SW 1271 (cell line): Measurements from ENCODE around the gene ARNT2.

Source experiments
- DNase-seq, 2 experiments: peaks; one replicate each; lab custom pipeline; 2025; lab: John Stamatoyannopoulos, UW

ARNT2 gene

DNA sequence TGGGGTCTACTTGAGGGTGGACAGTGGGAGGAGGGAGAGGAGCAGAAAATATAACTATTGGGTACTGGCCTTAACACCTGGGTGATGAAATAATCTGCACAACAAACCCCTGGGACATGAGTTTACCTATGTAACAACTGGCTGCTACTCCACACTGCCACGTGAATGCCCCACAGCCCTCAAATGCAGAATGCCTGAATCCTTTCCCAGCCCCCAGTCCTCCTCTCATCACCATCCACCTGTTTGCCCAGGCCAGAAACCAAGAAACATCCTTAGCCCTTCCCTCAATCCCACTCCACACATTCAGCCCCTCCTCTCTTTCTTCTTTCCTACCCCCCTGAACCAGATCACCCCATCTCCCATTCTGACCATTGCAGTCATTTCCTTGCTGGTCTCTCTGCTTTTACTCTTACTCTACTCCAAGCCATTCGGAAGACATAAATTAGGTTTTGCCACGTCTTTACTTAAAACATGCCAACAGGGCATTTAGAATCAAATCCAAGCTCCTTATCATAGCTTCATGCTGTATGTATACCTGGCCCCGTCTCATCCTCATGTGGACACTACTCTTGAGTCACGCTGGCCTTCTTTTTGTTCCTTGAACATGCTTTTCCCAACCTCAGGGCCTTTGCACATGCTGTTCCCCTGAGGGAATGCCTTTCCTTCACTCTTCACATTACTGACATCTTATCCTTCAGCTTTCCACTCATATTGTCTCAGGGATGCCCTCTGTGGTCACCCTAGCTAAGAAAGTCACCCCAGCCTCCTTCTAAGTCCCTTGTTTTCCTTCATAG lies 153.5 kb downstream of the ARNT2 start:
- no peak for DNase-seq

DNA sequence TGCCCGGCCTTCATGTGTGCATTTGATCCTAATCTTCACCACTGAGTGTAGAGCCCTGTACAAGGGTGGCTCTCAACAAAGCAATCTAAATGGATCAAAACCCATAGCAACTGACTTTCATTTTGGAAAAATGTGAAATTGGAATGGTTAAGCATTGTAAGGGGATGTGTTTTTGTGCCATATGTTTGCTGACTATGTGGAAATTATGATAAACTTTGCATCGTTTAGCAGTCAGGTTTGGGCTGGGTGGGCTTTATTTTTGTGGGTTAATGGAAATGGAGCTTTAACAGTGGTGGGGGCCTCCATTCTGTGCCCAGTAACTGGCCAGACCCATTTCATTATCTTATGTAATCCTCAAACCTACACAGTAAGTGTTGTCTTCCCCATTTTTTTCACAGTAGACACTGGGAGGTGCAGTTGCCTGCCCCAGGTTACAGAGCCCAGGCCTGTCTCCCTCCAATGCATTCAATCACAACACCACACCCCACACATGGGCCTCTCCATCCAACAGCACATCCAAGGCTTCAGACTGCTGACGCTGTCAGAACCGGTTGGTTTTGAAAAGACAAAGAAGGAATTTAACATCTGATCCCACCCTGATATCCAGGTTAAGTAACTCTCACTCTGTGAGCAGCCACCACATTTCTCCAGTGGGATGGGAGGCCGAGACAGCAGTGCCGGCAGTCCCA lies 154.6 kb downstream of the ARNT2 start:
- DNase-seq = no peak

DNA sequence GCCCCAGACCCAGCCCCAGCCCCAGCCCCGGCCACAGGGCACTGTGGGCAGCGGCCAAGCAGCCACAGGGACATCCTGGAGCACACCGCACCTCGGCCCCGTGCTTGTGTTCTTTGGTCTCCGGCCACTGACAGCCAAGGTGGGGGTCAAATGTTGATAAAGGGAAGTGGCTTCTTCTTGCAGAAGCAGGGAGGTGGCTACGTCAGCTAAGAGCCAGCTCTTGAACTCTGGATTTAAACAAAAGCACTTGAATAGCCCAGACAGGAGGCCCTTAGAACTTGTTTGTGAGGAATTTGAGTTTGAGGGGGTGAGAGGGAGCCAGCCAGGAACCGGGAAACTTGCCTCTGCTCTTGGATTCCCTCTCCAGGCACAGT lies 155.1 kb downstream of the ARNT2 start:
- DNase-seq = no peak

DNA sequence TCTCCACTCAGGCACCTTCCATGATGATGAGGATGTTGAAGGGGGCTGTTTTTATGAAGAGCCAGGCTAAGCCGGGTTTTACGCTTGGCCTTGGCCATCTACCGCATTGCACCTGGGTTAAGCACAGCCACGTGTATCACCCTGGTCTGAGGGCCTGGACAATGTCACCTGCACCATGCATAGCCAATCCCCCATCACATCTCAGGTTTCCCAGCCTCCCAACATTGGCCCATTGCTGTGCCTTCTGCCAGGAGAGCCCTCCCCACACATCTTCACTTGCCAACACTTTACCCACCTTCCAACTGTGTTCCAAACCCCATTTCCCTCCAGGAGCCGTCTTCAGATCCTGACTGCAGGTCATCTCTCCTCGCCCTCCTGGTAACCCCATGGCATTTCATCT lies 155.6 kb downstream of the ARNT2 start:
- DNase-seq = no peak

DNA sequence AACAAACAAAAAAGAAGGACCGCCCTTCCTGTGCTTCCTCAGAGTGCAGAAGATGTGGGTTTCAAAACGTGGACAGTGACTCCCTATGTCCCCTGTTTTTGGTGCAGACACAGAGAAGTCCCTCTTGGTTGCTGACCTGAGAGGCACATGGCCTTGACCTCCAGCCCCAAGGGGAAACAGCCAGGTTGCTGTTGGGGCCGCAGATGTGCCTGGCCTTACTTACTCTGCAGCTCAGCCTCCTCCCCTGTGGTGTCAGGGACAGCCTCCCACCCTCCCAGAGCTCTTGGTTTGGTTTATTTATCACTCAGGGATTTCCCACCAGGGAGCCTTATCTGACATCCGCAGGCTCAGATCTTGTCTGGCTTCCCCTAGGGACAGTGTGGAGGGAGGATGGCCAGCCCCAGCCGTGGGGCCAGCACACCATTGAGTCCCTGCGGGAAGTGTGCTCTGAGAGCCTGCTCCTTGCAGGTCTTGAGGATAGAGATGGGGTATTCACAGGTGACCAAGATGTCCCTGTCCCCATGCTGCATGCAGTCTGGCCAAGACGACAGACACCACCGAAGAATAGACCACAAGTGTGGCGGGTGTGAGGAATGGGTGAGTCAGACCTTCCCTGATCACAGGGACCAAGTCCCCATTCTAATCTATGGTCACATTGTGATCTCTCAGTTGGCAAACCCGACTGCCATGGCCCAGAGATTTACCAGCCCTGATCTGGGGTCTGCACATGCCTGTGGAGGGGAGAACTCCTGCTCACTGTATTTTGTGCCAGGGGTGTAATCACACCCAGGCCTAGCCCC lies 156.6 kb downstream of the ARNT2 start:
- DNase-seq = no peak

DNA sequence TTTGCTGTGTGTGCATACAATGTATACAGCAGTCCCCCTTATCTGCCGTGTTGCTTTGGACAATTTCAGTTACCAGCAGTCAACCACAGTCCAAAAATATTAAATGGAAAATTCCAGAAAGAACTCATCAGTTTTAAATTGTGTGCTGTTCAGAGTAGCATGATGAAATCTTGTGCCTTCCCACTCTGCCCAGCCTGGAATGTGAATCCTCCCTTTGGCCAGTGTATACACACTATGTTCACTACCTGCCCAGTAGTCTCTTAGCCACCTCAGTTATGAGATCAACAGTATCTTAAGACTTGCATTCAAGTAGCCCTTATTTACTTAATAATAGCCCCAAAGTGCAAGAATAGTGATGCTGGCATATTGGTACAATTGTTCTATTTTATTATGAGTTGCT lies 157.3 kb downstream of the ARNT2 start:
- no peak for DNase-seq

DNA sequence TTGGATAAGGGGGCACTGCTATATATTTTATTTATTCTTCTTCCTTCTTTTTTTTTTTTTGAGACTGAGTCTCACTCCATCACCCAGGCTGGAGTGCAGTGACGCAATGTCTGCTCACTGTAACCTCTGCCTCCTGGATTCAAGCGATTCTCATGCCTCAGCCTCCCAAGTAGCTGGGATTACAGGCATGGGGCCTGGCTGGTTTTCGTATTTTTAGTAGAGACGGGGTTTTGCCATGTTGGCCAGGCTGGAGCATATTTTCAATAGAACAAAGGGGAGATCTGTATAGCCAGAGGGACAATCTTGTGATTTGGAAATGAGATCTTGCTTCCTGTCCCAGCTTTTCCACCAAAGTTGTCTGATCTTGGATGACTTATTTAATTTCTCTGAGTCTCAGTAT lies 157.9 kb downstream of the ARNT2 start:
- no peak for DNase-seq

DNA sequence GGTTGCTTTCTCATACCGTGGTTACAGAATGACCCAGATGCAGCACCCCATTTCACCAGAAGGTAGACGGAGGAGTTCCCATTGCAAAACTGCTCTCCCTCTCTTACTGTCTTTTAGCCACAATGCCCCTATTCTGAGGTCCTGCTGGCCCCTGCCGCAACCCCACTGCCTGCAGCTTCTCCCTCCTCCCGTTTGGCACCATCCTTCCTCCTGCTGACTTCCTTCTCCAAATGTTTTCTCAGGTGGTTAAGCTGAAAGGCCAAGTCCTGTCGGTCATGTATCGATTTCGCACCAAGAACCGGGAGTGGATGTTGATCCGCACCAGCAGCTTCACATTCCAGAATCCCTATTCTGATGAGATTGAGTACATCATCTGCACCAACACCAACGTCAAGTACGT lies 158.7 kb downstream of the ARNT2 start:
- DNase-seq = no peak

DNA sequence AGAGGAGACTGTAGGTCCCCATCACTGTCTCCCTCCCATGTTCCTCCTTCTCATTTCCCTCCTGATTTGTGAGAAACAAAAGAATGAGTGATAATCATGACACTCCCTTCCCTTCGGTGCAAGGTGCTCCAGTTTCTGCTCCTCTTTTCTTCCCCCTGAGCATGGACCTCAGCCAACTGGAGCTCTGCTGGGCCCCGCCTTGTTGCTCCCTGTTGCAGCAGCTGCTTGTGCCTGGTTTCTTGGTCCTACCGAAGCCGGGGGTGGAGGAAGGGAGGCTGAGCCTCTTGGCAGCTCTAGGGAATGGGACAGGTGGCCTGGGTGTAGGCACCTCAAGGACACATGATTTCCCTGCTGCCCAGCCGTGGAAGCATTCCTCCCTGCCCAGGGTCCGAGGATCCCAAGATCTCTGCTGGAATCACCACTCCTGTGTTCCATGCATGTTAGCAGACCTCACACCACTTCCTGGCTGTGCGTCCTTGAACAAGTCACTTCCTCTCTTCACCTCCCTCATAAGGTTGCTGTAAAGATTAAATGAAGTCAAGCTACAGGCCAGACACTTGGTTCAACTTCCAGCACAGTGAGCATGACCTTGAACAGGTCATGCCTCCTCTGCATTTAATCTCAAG lies 159.3 kb downstream of the ARNT2 start:
- DNase-seq = no peak

DNA sequence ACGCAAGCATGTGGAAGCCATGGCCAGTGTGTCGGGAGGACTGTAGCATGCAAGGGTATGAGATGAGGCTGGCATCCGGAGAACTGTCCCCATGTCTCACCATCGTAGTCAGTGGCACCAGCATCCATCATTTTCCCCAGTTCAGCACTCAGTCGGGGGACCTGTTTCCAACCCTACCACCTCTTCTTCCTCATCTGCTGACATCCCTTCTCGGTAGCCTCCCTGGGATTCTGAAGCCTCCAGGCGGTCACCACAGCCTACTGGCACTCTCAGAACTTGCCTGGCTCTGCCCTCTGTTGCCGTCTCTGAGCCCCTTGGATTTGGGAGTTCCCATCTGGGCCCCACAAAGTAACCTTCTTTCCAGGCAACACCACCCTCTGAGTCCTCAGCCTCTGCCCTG lies 159.9 kb downstream of the ARNT2 start:
- DNase-seq = no peak

DNA sequence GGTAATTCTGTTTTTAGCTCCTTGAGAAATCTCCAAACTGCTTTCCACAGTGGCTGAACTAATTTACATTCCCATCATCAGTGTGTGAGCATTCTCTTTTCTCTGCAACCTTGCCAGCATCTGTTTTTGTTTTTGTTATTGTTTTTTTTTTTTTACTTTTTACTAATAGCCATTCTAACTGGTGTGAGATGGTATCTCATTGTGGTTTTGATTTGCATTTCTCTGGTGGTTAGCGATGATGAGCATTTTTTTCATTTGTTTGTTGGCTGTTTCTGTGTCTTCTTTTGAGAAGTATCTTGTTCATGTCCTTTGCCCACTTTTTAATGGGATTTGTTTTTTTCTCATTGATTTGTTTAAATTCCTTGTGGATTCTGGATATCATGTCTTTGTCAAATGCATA lies 161.2 kb downstream of the ARNT2 start:
- DNase-seq = no peak

DNA sequence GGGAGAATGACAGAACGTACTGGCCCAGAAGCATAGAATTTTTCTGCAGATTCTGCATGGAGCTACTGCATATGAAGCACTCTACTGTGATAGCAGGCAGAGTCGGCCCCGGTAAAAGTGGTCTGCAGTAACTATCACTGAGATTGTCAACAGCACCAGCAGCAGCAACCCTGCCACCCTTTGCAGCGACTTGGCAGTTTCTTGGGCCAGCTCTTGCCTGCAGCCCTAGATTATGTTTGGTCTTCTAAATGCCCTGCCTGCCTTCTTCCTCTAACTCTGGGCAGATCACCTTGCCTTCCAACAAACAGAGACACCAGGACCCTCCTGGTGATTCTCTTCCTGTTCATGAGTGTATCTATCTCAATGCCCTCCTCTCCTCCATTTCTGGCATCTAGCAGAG lies 161.8 kb downstream of the ARNT2 start:
- no peak for DNase-seq

DNA sequence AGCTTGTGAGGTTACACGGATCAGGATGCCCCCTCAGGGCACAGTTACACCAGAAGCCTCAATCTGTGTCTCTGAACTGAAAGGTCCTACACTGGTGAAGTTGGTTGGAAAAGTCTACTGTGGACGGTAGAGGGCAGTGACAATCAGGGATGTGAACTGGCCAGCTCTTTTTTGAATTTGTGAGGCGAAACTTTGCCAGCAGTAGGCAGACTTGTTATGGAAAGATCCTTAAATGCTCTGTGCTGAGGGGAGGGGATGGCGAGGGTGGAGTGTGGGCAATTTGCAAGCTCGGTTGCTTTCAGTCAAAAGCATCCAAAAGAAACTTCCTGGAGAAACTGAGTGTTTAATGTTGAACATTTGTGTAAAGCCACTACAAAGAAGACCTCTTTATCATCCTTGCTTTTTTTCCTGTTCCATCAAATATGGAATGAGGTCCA lies 163.6 kb downstream of the ARNT2 start:
- peak; percentile 50 to 86 for DNase-seq

DNA sequence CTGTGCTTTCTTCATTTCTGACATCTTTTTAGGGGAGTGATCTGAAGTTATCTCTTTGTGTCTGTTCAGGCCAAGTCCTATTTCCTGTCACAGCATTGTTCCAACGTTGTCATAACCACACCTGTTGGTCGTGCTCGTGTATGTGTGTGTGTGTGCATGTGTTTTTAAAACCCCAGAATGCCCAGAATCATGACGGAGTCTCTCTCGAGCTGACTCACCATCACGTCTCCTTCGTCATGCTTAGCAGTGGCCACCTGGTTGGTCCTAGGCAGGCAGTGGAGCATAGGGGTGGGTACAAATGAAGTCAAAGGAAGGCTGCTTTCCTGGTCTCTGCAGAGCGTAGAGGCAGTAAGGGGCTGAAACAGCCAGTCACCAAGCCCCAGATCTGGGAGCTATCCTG lies 164.1 kb downstream of the ARNT2 start:
- DNase-seq = no peak

DNA sequence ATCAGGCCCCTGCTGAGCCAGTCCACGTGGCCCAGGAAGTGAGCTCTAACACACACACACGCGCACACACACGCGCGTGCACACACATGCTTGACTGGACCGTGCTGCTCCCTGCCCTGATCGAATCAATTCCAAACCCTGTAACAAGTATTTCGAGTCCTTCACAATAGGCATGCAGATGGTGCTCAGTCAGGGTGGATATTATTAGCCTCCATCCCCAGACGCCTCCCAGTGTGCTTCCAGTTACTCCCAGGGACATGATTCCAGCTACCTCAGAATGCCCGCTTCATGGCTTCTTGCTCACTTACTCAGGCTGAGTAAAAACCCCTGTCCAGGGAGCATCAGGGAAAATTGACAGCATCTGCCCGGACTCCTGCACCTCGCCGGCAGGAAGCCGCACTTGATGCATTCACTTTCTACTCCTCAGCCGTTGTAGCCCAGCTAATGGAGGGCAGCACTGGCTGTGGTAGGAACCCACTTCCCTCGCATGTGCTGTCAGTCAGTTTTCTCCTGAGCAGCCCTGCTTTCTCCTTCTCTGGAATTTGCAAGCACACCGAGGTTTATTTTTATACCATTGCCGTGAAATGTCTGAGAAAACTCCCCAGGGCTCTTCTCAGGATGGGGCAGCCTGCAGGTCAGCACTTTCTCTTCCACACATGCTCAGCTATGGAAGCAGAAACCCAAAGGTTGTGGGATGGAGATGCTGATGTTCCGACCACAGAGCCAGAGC lies 164.9 kb downstream of the ARNT2 start:
- no peak for DNase-seq

DNA sequence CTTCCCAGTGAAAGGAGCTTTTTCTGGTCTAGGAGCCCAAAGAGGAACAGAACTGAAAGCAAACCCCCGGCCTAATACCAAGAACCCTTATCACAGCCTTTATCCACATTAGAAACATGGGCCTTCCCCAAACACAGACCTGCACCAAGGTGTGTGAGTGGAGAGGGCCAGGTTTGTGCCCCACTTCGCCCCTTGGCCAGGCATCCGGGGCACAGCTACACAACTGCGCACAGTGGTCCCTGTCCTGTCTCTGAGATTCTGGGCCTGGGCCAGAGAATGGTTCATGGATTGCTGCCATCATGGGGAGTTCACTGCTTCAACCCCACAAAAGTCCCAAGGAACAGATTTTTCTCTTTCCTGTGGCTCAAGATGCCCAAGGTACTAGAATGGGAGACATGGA lies 165.5 kb downstream of the ARNT2 start:
- no peak for DNase-seq

DNA sequence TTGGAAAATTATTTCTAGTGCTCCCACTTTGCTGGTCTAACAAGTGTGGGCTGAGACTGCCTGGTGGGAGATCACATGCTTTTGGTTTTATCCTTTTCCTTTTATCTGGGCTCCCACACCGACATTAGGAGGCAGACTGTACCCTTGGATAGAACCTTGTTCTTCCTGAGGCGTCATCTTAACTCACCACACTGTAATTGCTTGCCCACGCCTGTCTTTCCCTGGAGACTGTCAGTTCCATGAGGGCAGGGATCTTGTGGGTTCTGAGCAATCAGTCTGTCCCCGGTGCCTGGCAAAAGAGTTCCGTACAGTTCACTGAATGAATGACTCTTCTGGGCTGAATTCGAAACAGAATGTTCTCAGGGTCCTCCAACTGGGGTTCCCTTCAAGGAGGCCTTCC lies 166.4 kb downstream of the ARNT2 start:
- DNase-seq = no peak

DNA sequence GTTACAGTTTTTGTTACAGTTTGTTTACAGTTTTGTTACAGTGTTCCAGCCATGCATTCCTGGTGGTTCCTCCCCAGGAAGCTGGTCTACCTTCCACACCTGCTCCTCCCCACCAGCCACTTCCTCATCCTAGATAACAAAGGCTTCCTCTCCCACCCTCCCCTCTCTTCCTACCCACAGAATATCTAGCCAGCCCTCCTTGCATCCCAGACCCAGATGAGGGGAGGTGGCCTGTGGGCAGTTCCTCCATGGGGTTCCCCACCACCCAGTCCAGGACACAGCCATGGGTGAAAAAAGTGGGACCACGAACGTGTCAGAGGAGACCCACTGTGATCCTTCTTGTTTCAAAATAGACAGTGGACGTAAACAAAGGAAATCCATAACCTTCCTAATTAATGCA lies 168.2 kb downstream of the ARNT2 start:
- no peak for DNase-seq

DNA sequence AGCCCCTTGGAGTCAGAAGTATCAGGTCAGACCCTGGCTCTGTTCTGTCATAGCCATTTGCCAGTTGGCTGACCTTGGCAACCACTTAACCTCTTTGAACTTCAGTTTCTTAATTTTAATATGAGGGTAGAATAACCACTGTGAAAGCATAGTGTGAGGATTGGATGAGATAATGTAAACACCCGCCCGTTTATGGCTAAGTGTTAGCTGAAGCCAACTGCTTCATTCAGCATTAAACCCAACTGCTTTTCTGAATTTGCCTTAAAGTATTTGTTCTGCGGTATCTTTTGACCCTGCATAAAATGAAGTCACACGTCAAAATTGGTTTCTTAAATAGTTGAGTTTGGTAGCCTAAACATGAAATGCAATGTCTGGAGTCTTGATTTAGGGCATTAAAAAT lies 169.4 kb downstream of the ARNT2 start:
- no peak for DNase-seq

DNA sequence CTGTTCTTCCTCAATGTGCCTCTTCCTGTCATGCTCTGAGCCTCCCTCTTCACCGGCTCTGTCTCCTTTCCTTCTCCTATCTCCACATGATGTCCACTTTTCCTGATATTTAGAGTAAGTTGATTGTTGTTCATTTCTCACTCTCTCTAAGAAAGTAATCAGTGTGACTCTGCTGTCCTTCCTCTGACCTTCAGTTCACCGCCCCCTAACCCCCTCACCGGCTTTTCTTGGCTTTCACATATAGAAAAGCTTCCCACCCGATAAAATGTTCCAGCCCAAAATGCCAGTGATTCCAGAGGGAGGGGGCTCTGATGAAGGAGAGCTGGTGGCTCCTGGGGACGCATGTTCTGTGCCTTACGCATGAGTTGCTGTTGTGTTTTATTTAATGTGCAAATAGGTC lies 170.4 kb downstream of the ARNT2 start:
- DNase-seq = no peak

DNA sequence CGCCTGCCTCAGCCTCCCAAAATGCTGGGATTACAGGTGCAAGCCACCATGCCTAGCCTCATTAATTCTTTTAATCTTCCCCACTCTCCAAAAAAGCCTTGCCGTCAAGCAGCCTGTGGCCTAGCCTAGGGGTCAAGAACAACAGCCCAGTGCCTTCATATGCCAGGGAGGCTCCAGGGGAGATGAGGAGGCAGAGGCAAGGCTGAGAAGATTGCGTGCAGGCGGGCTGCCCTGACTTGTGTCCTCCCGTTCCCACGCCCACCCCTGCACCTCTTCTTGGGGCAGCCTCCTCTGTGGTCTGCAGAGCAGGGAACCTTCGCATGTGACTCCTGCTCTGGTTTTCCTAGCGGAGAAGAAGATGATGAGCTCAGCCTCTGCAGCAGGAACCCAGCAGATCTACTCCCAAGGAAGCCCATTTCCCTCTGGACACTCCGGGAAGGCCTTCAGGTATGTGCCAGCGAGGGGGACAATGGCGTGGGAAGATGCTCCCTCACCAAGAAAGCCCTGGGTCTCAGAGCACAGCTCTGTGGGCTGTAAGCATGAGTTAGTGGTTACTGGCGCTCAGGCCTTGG lies 172.4 kb downstream of the ARNT2 start:
- DNase-seq = no peak
